Measurements from ENCODE around the gene GBE1. TPM values are rescaled to one million over a fixed set of nuclear protein-coding genes. Genes with fewer than 3 reads are reported as not detected.
A peak's percentile ranks its signal among the peaks of the same experiment; 100 is the strongest.

The GBE1 gene
- total RNA-seq, 1 experiment from 2014 or later = 9.2 TPM

GRCh38 chr3:81620849-81621248 is 140.6 kb downstream of the GBE1 start:
- Mint-ChIP-seq H3K4me3 (no peak overlapping the region), H3K27me3 (ENCODE audit: low read depth) (no peaks in the 10 kb centered on the region), H3K36me3 (no peaks in the 10 kb centered on the region), H3K9me3 (no peaks in the 10 kb centered on the region), H3K27ac (peak overlapping the region; percentile 73; the same call in 1 of the 2 replicates), H3K4me1 (peaks cover 12% of the 10 kb centered on the region)
- ChIA-PET CTCF (no interaction called here), POLR2A (no interaction called here)
- DNase-seq (ENCODE audit: low spot score) (no peak), ATAC-seq (peak; percentile 71)
- TF ChIP-seq CREM (CRISPR knock-in tag; IDR thresholded peaks at IDR 0.05) (no peak), RELA (CRISPR knock-in tag; IDR thresholded peaks at IDR 0.05; ENCODE audit: borderline replicate concordance) (no peak), SOX15 (CRISPR knock-in tag; IDR thresholded peaks at IDR 0.05) (no peak), FOXP1 (CRISPR knock-in tag; IDR thresholded peaks at IDR 0.05; ENCODE audit: borderline replicate concordance) (no peak), ESRRA (CRISPR knock-in tag; IDR thresholded peaks at IDR 0.05; ENCODE audit: borderline replicate concordance) (no peak)

- POLR2A ChIA-PET = no interaction called here
- TF ChIP-seq SMAD3 (CRISPR knock-in tag; IDR thresholded peaks at IDR 0.05; ENCODE audit: borderline replicate concordance) = no peak
- TF ChIP-seq GTF2I (CRISPR knock-in tag; conservative IDR thresholded peaks at IDR 0.05) = no peak
- no peak for TF ChIP-seq ESRRA (CRISPR knock-in tag; IDR thresholded peaks at IDR 0.05; ENCODE audit: borderline replicate concordance)
- TF ChIP-seq PRRX2 (CRISPR knock-in tag; IDR thresholded peaks at IDR 0.05) = no peak
- no peak for TF ChIP-seq TEAD1 (CRISPR knock-in tag; IDR thresholded peaks at IDR 0.05)
- TF ChIP-seq ZNF423 (CRISPR knock-in tag; IDR thresholded peaks at IDR 0.05) = no peak
- no peak for TF ChIP-seq ELF4 (CRISPR knock-in tag; IDR thresholded peaks at IDR 0.05; ENCODE audit: low read depth)
- TF ChIP-seq KAT7 (CRISPR knock-in tag; IDR thresholded peaks at IDR 0.05; ENCODE audit: borderline replicate concordance) = no peak
- TF ChIP-seq ZNF317 (CRISPR knock-in tag; IDR thresholded peaks at IDR 0.05; ENCODE audit: borderline replicate concordance, low read depth) = no peak
- TF ChIP-seq TP53 (CRISPR knock-in tag; IDR thresholded peaks at IDR 0.05) = no peak
- no peak for TF ChIP-seq E2F5 (CRISPR knock-in tag; IDR thresholded peaks at IDR 0.05)
- TF ChIP-seq ZMAT4 (CRISPR knock-in tag; IDR thresholded peaks at IDR 0.05) = no peak
- no peak for TF ChIP-seq ZNF281 (CRISPR knock-in tag; IDR thresholded peaks at IDR 0.05)
- TF ChIP-seq ERG (CRISPR knock-in tag; IDR thresholded peaks at IDR 0.05) = no peak
- TF ChIP-seq FOXJ3 (CRISPR knock-in tag; IDR thresholded peaks at IDR 0.05; ENCODE audit: borderline replicate concordance) = no peak
- TF ChIP-seq CTCF (IDR thresholded peaks at IDR 0.05) = no peak
- CTCF ChIA-PET = no interaction called here
- H3K9me3 Mint-ChIP-seq = peaks cover 7% of the 10 kb centered on the region
- no peaks in the 10 kb centered on the region for H3K4me1 Mint-ChIP-seq
- no peak for DNase-seq (ENCODE audit: low spot score)
- H3K4me3 Mint-ChIP-seq = no peak overlapping the region
- no peak overlapping the region for H3K27ac Mint-ChIP-seq
- H3K27me3 Mint-ChIP-seq (ENCODE audit: low read depth) = no peaks in the 10 kb centered on the region
- no peak for ATAC-seq
- H3K36me3 Mint-ChIP-seq = no peaks in the 10 kb centered on the region; the same call in 1 of the 2 replicates
Measured at GRCh38 chr3:81612768-81613167, 148.7 kb downstream of the GBE1 start.
